Endothelial cell of umbilical vein (primary cell): ENCODE measurements around the gene NCK1. TPM values are rescaled to one million over a fixed set of nuclear protein-coding genes. Genes with fewer than 3 reads are reported as not detected.
A peak's percentile ranks its signal among the peaks of the same experiment; 100 is the strongest.

ENCODE experiments used
- BruUV-seq: library from RNA; stranded (reverse); fragments of 400-500 nt; replicated peaks from 2 replicates; lab custom pipeline; 2021; lab: Mats Ljungman, UMichigan
- CTCF ChIA-PET: fragments of 300-600, 350-600 bp; sonication (Branson Sonifier 250); formaldehyde crosslinking; loops from one replicate; lab custom pipeline; 2021; ENCODE audit warnings: antibody characterized with exemption, inconsistent platforms; lab: Charles Lee
- POLR2A ChIA-PET: fragments of 300-600, 350-600 bp; sonication (Branson Sonifier 250); formaldehyde crosslinking; loops from one replicate; lab custom pipeline; 2021; ENCODE audit warnings: antibody characterized with exemption, inconsistent platforms; lab: Charles Lee
- DNase-seq: peaks from one replicate; pipeline ENCODE4 v3.0.0-alpha.2; 2011; ENCODE audit warnings: low read depth, low spot score
- FAIRE-seq: peaks from 2 replicates; lab custom pipeline; 2011; peaks lifted over from hg19 to GRCh38; lab: Jason Lieb, UNC
- H2AFZ ChIP-seq: 2 replicates; pipeline ENCODE4 v1.6.0; 2012; ENCODE audit warnings: low read depth, low read length, control low read depth, inconsistent platforms
- H3K27ac ChIP-seq: 2 replicates; pipeline ENCODE4 v1.5.1; 2011; ENCODE audit warnings: low read depth, mild to moderate bottlenecking, control low read depth, low read length, moderate library complexity; ENCODE audit not compliant: insufficient read depth
- H3K27me3 ChIP-seq, 2 experiments: 2 replicates each; pipeline versions ENCODE4 v1.6.0 to v1.6.1; 2011; ENCODE audit warnings: low read length in 2 of 2, mixed read lengths in 1 of 2; ENCODE audit not compliant: control insufficient read depth in 2 of 2, insufficient read depth in 2 of 2
- H3K36me3 ChIP-seq, 2 experiments: 2 replicates in 1 of 2; 3 replicates in 1 of 2; pipeline ENCODE4 v1.5.1; 2011; ENCODE audit warnings: low read length in 2 of 2, mild to moderate bottlenecking in 1 of 2, moderate library complexity in 1 of 2; ENCODE audit not compliant: control insufficient read depth in 2 of 2, insufficient read depth in 2 of 2; ENCODE audit errors: extremely low read depth in 1 of 2
- H3K4me1 ChIP-seq: 3 replicates; pipeline ENCODE4 v1.5.1; 2011; ENCODE audit warnings: mild to moderate bottlenecking, low read length; ENCODE audit not compliant: control insufficient read depth, insufficient read depth; ENCODE audit errors: extremely low read depth
- H3K4me2 ChIP-seq: 2 replicates; pipeline ENCODE4 v1.6.1; 2011; ENCODE audit warnings: low read length, control low read depth, mixed read lengths; ENCODE audit not compliant: insufficient read depth
- H3K4me3 ChIP-seq, 3 experiments: fragments of 200-600 bp in 1 of 3; sonication (generic), shearing (Covaris generic) in 1 of 3; replicated peaks in 1 of 3; 2 replicates each; pipeline ENCODE4 v1.5.1; 2011 to 2016; ENCODE audit warnings: control low read depth in 3 of 3, low read length in 3 of 3, mild to moderate bottlenecking in 2 of 3, inconsistent platforms in 1 of 3, low read depth in 1 of 3, moderate library complexity in 1 of 3; ENCODE audit not compliant: insufficient read depth in 1 of 3
- H3K79me2 ChIP-seq: 2 replicates; pipeline ENCODE4 v1.6.0; 2012; ENCODE audit warnings: low read length, inconsistent platforms; ENCODE audit not compliant: control insufficient read depth, insufficient read depth
- H3K9ac ChIP-seq: replicated peaks from 2 replicates; pipeline ENCODE3; 2011; ENCODE audit warnings: low read length, control low read depth; ENCODE audit not compliant: insufficient read depth; ENCODE audit errors: extremely low read depth
- H3K9me1 ChIP-seq: replicated peaks from 3 replicates; pipeline ENCODE4 v1.6.0; 2011; ENCODE audit warnings: mild to moderate bottlenecking, low read length; ENCODE audit not compliant: control insufficient read depth, insufficient read depth; ENCODE audit errors: extremely low read depth
- H3K9me3 ChIP-seq: replicated peaks from 2 replicates; pipeline ENCODE4 v1.5.1; 2012; ENCODE audit warnings: low read length, inconsistent platforms; ENCODE audit not compliant: control insufficient read depth, insufficient read depth
- H4K20me1 ChIP-seq: replicated peaks from 2 replicates; pipeline ENCODE3; 2011; ENCODE audit warnings: mild to moderate bottlenecking, low read length; ENCODE audit not compliant: control insufficient read depth, insufficient read depth; ENCODE audit errors: extremely low read depth
- CTCF ChIP-seq, 2 donors: IDR thresholded peaks; 1 replicate in 1 of 2; 2 replicates in 1 of 2; pipeline ENCODE4 v1.5.1; 2011; ENCODE audit warnings: low read length in 2 of 2, mild to moderate bottlenecking in 2 of 2, moderate library complexity in 2 of 2, control low read depth in 1 of 2, inconsistent platforms in 1 of 2, low read depth in 1 of 2; ENCODE audit not compliant: insufficient read depth in 1 of 2; ENCODE audit errors: extremely low read depth in 1 of 2
- EZH2 ChIP-seq: IDR thresholded peaks from 2 replicates; pipeline ENCODE4 v1.6.1; 2012; ENCODE audit warnings: borderline replicate concordance, low read depth, mild to moderate bottlenecking, moderate library complexity, low read length, inconsistent platforms; ENCODE audit not compliant: severe bottlenecking
- FOS ChIP-seq: IDR thresholded peaks from 2 replicates; pipeline ENCODE4 v1.6.1; 2011; ENCODE audit warnings: mild to moderate bottlenecking, low read length, moderate library complexity, borderline replicate concordance; ENCODE audit not compliant: insufficient read depth
- GATA2 ChIP-seq: IDR thresholded peaks from 2 replicates; pipeline ENCODE4 v1.7.0; 2011; ENCODE audit warnings: low read depth, mild to moderate bottlenecking, moderate library complexity, mixed read lengths, low read length; ENCODE audit not compliant: insufficient read length, insufficient read depth
- JUN ChIP-seq: IDR thresholded peaks from 2 replicates; pipeline ENCODE4 v1.6.1; 2011; ENCODE audit warnings: borderline replicate concordance, low read depth; ENCODE audit not compliant: insufficient read length, insufficient read depth
- MAX ChIP-seq: IDR thresholded peaks from 2 replicates; pipeline ENCODE4 v1.6.1; 2011; ENCODE audit not compliant: insufficient read depth, insufficient read length
- MYC ChIP-seq: IDR thresholded peaks from one replicate; pipeline ENCODE4 v1.6.1; 2011; ENCODE audit warnings: mild to moderate bottlenecking, low read depth, low read length
- POLR2A ChIP-seq: IDR thresholded peaks from 2 replicates; pipeline ENCODE4 v1.6.1; 2012; ENCODE audit warnings: low read depth, mild to moderate bottlenecking, control low read depth, low read length
- POLR2AphosphoS5 ChIP-seq: IDR thresholded peaks from 2 replicates; pipeline ENCODE4 v1.6.1; 2012; ENCODE audit warnings: low read depth, mild to moderate bottlenecking, control low read depth, low read length, moderate library complexity; ENCODE audit not compliant: insufficient read depth
- dilution Hi-C: fragments of 300-500 bp; cut with MboI; formaldehyde crosslinking; loops from one replicate; pipeline ENCODE4 v1.15.0; 2019; ENCODE audit warnings: low sequenced_read_pairs; ENCODE audit not compliant: extremely low pct_ligation_motif_present
- intact Hi-C: fragments of 100-400 bp; cut with micrococcal nuclease; formaldehyde crosslinking; loops from one replicate; pipeline ENCODE4 v1.10.0; 2022
- polyA plus RNA-seq, 4 experiments: library from polyadenylated mRNA; depleted of rRNA in 3 of 4; stranded (reverse) in 3 of 4; unstranded in 1 of 4; fragments of >200 nt; gene quantifications; 2 replicates each; pipeline versions ENCODE4 v1.2.1 to v1.2.3, GENCODE V29; 2011 to 2012; ENCODE audit warnings: missing spikeins in 1 of 4
- total RNA-seq: library from RNA; stranded (reverse); gene quantifications from 2 replicates; pipeline ENCODE4 v1.2.3, GENCODE V29; 2021

NCK1 gene
- total and polyA plus RNA-seq, 2 donors (not counting 3 experiments of a cell fraction or from before 2014, with no cell fraction given), result 19.3 to 52.2 TPM

GRCh38 chr3:136949708-136950107, 87.7 kb downstream of the NCK1 start:
- no peak overlapping the region for H2AFZ ChIP-seq
- ChIA-PET POLR2A (no interaction called here), CTCF (interaction anchor here (1.2 to 2.5 kb wide), 2 partner anchors 11 to 64 kb away, joined by 4 to 17 read pairs; no protein-coding TSS in a partner anchor)
- FAIRE-seq (no peak), DNase-seq (peak; percentile 44)
- peaks cover 11% of the 10 kb centered on the region for H3K79me2 ChIP-seq
- H3K9me1 ChIP-seq, result no peaks in the 10 kb centered on the region
- peak in 1 of 2 donors; percentile 16 for TF ChIP-seq CTCF (IDR thresholded peaks at IDR 0.05; ENCODE audit: extremely low read depth in 1 of 2, insufficient read depth in 1 of 2, low read depth in 1 of 2, low read length in 2 of 2)
- no peak for TF ChIP-seq GATA2
- no peak for TF ChIP-seq MYC
- intact Hi-C loops, result loop anchor here (1.0 to 2.0 kb wide), 3 partner anchors 65 to 191 kb away; partner anchors contain the start of gene SLC35G2
- H3K4me1 ChIP-seq, result peaks cover 12% of the 10 kb centered on the region
- no TSS peak for BruUV-seq
- H3K27me3 ChIP-seq, result no peaks in the 10 kb centered on the region
- dilution Hi-C loops, result no loop called here
- H3K36me3 ChIP-seq, result peaks cover 2 to 6% of the 10 kb centered on the region in 2 experiments
- H3K4me2 ChIP-seq, result no peak overlapping the region
- no peaks in the 10 kb centered on the region for H4K20me1 ChIP-seq
- H3K9ac ChIP-seq, result no peak overlapping the region
- H3K27ac ChIP-seq, result no peak overlapping the region
- no peaks in the 10 kb centered on the region for H3K9me3 ChIP-seq
- H3K4me3 ChIP-seq, result no peak overlapping the region

GRCh38 chr3:136950623-136951022, 88.6 kb downstream of the NCK1 start:
- Histone ChIP-seq H3K27ac (no peak overlapping the region), H3K36me3 (peaks cover 2 to 4% of the 10 kb centered on the region in 2 experiments), H3K4me1 (peaks cover 17% of the 10 kb centered on the region), H3K9ac (no peak overlapping the region), H3K9me3 (no peaks in the 10 kb centered on the region), H3K79me2 (peaks cover 8% of the 10 kb centered on the region), H4K20me1 (no peaks in the 10 kb centered on the region), H3K4me2 (no peak overlapping the region), H3K9me1 (no peaks in the 10 kb centered on the region), H3K27me3 (no peaks in the 10 kb centered on the region), H3K4me3 (no peak overlapping the region), H2AFZ (no peak overlapping the region)
- no peak for FAIRE-seq
- dilution Hi-C loops (no loop called here), intact Hi-C loops (no loop called here)
- ChIA-PET CTCF (interaction anchor here (0.9 to 2.5 kb wide), 4 partner anchors 11 to 89 kb away, joined by 3 to 17 read pairs (median 4); partner anchors contain the start of gene NCK1), POLR2A (no interaction called here)
- no TSS peak for BruUV-seq
- TF ChIP-seq EZH2 (no peak), POLR2A (no peak), FOS (no peak), GATA2 (no peak), POLR2AphosphoS5 (no peak), MYC (no peak), JUN (no peak), CTCF (IDR thresholded peaks at IDR 0.05; ENCODE audit: extremely low read depth in 1 of 2, insufficient read depth in 1 of 2, low read depth in 1 of 2, low read length in 2 of 2) (no peak), MAX (no peak)
- DNase-seq, result no peak
